ENCODE data around the gene ALK.
A peak's percentile ranks its signal among the peaks of the same experiment; 100 is the strongest.

Gene ALK

GRCh38 chr2:29347774-29348461 is 573.5 kb downstream of the ALK start:
- DNase-seq: no peak

GRCh38 chr2:29345236-29345635 is 576.1 kb downstream of the ALK start:
- no peak for DNase-seq

- no peak for DNase-seq
Observed at GRCh38 chr2:29343830-29344229, 577.6 kb downstream of the ALK start.

GRCh38 chr2:29336341-29337241 is 584.8 kb downstream of the ALK start:
- DNase-seq: no peak

GRCh38 chr2:29335396-29335795 is 586.0 kb downstream of the ALK start:
- DNase-seq: no peak

- no peak for DNase-seq
Observed at GRCh38 chr2:29334706-29335105, 586.7 kb downstream of the ALK start.

GRCh38 chr2:29332540-29332939 is 588.8 kb downstream of the ALK start:
- DNase-seq: no peak

GRCh38 chr2:29329899-29330298 is 591.5 kb downstream of the ALK start:
- DNase-seq: no peak

- DNase-seq: no peak
Observed at GRCh38 chr2:29326926-29327325, 594.5 kb downstream of the ALK start.

- no peak for DNase-seq
Observed at GRCh38 chr2:29325544-29325943, 595.8 kb downstream of the ALK start.

GRCh38 chr2:29323961-29324360 is 597.4 kb downstream of the ALK start:
- no peak for DNase-seq

GRCh38 chr2:29323301-29323700 is 598.1 kb downstream of the ALK start:
- no peak for DNase-seq

GRCh38 chr2:29322011-29322410 is 599.4 kb downstream of the ALK start:
- no peak for DNase-seq

GRCh38 chr2:29317801-29318485 is 603.4 kb downstream of the ALK start:
- DNase-seq: no peak

- DNase-seq: no peak
Observed at GRCh38 chr2:29317077-29317517, 604.3 kb downstream of the ALK start.

- no peak for DNase-seq
Observed at GRCh38 chr2:29314816-29315571, 606.4 kb downstream of the ALK start.

GRCh38 chr2:29311458-29311857 is 609.9 kb downstream of the ALK start:
- DNase-seq: no peak

- DNase-seq: no peak
Observed at GRCh38 chr2:29310650-29311348, 610.6 kb downstream of the ALK start.

- DNase-seq: peak; percentile 32 to 79
Observed at GRCh38 chr2:29309090-29310029, 612.0 kb downstream of the ALK start.

- no peak for DNase-seq
Observed at GRCh38 chr2:29308366-29308765, 613.0 kb downstream of the ALK start.

GRCh38 chr2:29307519-29307918 is 613.9 kb downstream of the ALK start:
- no peak for DNase-seq

Measured in SHP77 (cell line).